Measurements from ENCODE around the gene KIF26B. TPM values are rescaled to one million over a fixed set of nuclear protein-coding genes. Genes with fewer than 3 reads are reported as not detected.

The KIF26B gene
- total and polyA plus RNA-seq, 2 of the 4 experiments (the other 2 are of a cell fraction): 0.53 to 0.54 TPM

DNA sequence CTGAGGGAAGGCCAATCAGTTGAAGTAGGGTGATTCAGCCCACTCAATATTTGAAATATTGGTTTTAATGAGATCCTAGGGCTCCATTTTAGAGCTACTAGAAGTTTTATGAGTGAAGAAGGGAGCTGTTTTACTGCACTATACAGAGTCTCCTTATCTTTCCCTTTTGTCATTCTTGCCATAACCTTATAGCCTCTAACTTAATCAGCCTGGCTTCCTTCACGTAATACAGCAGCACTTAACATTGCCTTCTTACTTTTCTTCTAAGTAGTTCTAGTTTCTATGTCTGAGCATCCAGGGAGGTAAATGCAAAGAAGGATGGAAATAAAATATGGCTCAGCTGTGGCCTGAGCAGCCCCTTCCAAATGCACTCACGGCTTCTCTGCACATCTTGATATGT, 299.3 kb downstream of the KIF26B start:
- Histone ChIP-seq H3K27ac (ENCODE audit: insufficient read depth, low read length) (no peak overlapping the region), H4K20me1 (ENCODE audit: insufficient read depth, low read length) (no peaks in the 10 kb centered on the region), H2AK9ac (replicated peaks; ENCODE audit: low read depth, low read length, poor library complexity) (no peak overlapping the region), H2AFZ (replicated peaks; ENCODE audit: low read length, poor library complexity) (no peak overlapping the region), H4K5ac (ENCODE audit: low read depth, low read length) (no peak overlapping the region), H3K27me3 (ENCODE audit: control insufficient read depth, insufficient read depth, low read length) (no peaks in the 10 kb centered on the region), H4K8ac (ENCODE audit: low read depth in 2 of 2, low read length in 2 of 2) (no peak overlapping the region), H3K9ac (ENCODE audit: low read depth, low read length) (no peak overlapping the region), H3K18ac (ENCODE audit: low read depth, low read length) (no peak overlapping the region), H2BK15ac (ENCODE audit: low read depth, low read length) (no peak overlapping the region), H3K36me3 (ENCODE audit: control insufficient read depth, insufficient read depth, low read length) (no peaks in the 10 kb centered on the region), H3K4me1 (ENCODE audit: control insufficient read depth, insufficient read depth, low read length) (peaks cover 2% of the 10 kb centered on the region), H2BK5ac (ENCODE audit: low read depth, low read length, poor library complexity, severe bottlenecking) (no peak overlapping the region), H3K4me3 (ENCODE audit: insufficient read depth, low read depth, low read length) (no peak overlapping the region), H2BK20ac (ENCODE audit: low read depth, low read length) (no peak overlapping the region), H3K4ac (ENCODE audit: low read depth, low read length) (no peak overlapping the region), H3K14ac (replicated peaks; ENCODE audit: low read depth, low read length) (no peak overlapping the region), H3K9me3 (ENCODE audit: control insufficient read depth, insufficient read depth, low read length) (no peaks in the 10 kb centered on the region), H3K4me2 (ENCODE audit: low read depth, low read length) (no peak overlapping the region), H3K9me1 (ENCODE audit: insufficient read depth, low read length) (no peaks in the 10 kb centered on the region), H2BK120ac (ENCODE audit: low read depth, low read length) (no peak overlapping the region), H3K79me1 (ENCODE audit: low read depth in 1 of 2, low read length in 2 of 2) (0 out of 4 replicates have a peak, but pooled peaks cover 0 to 3% of the 10 kb centered on the region in 2 experiments), H3K56ac (ENCODE audit: extremely low read depth, insufficient read depth, low read length) (no peak overlapping the region), H4K91ac (ENCODE audit: insufficient read depth, low read depth, low read length) (no peak overlapping the region), H2AK5ac (ENCODE audit: low read depth, low read length) (no peak overlapping the region), H3K23ac (ENCODE audit: low read depth, low read length) (no peak overlapping the region)
- ChIA-PET POLR2A (ENCODE audit: unreplicated experiment) (no interaction called here), CTCF (no interaction called here)
- in situ Hi-C loops (cut with MboI; ENCODE audit: low sequenced_read_pairs) (no loop called here), dilution Hi-C loops (cut with HindIII; ENCODE audit: low sequenced_read_pairs, unreplicated experiment) (no loop called here), intact Hi-C loops (cut with micrococcal nuclease) (no loop called here)
- ATAC-seq (ENCODE audit: low read depth) (no peak), DNase-seq (no peak)
- BruUV-seq (replicated peaks): no TSS peak
- WGBS, 2 experiments (ENCODE audit: extremely low coverage in 2 of 2, insufficient read length in 1 of 2): no CpG with 5 or more reads among the region's 2 CpGs
- TF ChIP-seq SMC3 (IDR thresholded peaks at IDR 0.05; ENCODE audit: low read depth, low read length) (no peak), MAZ (IDR thresholded peaks at IDR 0.05; ENCODE audit: borderline replicate concordance, low read depth, low read length) (no peak), RAD21 (IDR thresholded peaks at IDR 0.05; ENCODE audit: low read length) (no peak)

All from IMR-90 (cell line).